Right kidney (tissue), 1 donor: ENCODE measurements around the gene FOLR2.
"Not testable (repeated sequence)": the region's sequence is repeated elsewhere in the genome, so short reads cannot be mapped to it uniquely, and the experiment has no call there.

Experiments
- DNase-seq: peaks from one replicate; pipeline ENCODE4 v3.0.0-alpha.2; 2016

FOLR2 gene

GRCh38 chr11:72204886-72205285 is 11.7 kb upstream of the FOLR2 start:
- no peak for DNase-seq

- DNase-seq, result not testable (repeated sequence)
These were observed 9.8 kb upstream of the FOLR2 start for GRCh38 chr11:72206794-72207193.

- no peak for DNase-seq
These were observed 8.3 kb upstream of the FOLR2 start for GRCh38 chr11:72208281-72208680.

GRCh38 chr11:72209101-72209500 is 7.5 kb upstream of the FOLR2 start:
- no peak for DNase-seq

GRCh38 chr11:72217841-72218240 is 1.2 kb downstream of the FOLR2 start:
- no peak for DNase-seq

GRCh38 chr11:72218251-72218745 is 1.7 kb downstream of the FOLR2 start:
- DNase-seq, result no peak

- no peak for DNase-seq
These were observed 4.2 kb downstream of the FOLR2 start for GRCh38 chr11:72220696-72221363.

GRCh38 chr11:72221386-72222075 is 4.9 kb downstream of the FOLR2 start:
- no peak for DNase-seq

- DNase-seq, result no peak
These were observed 5.7 kb downstream of the FOLR2 start for GRCh38 chr11:72222106-72222891.

GRCh38 chr11:72222907-72223614 is 6.5 kb downstream of the FOLR2 start:
- DNase-seq, result peak; percentile 98

GRCh38 chr11:72223615-72224563 is 7.3 kb downstream of the FOLR2 start:
- peak; percentile 91 for DNase-seq

GRCh38 chr11:72224564-72225410 is 8.2 kb downstream of the FOLR2 start, which contains the start of gene INPPL1:
Gene INPPL1, plus strand, starts transcription at chr11:72224767. Its CDS starts 218 bp downstream, at chr11:72224985.
- peak; percentile 75 for DNase-seq

- DNase-seq, result no peak
These were observed 8.9 kb downstream of the FOLR2 start for GRCh38 chr11:72225411-72225951.

- no peak for DNase-seq
These were observed 10.1 kb downstream of the FOLR2 start for GRCh38 chr11:72226701-72227100.

GRCh38 chr11:72227316-72228228 is 11.0 kb downstream of the FOLR2 start:
- DNase-seq, result no peak

- DNase-seq, result no peak
These were observed 11.7 kb downstream of the FOLR2 start for GRCh38 chr11:72228229-72228843.

- DNase-seq, result no peak
These were observed 12.2 kb downstream of the FOLR2 start for GRCh38 chr11:72228844-72229231.

- DNase-seq, result no peak
These were observed 12.8 kb downstream of the FOLR2 start for GRCh38 chr11:72229336-72229924.
